Activated B cell treated with CpG ODN at 0.5 μM for 24 hours (primary cell): ENCODE measurements around the gene ZC3H12A. TPM values are rescaled to one million over a fixed set of nuclear protein-coding genes. Genes with fewer than 3 reads are reported as not detected.
A peak's percentile ranks its signal among the peaks of the same experiment; 100 is the strongest.
"Not testable (repeated sequence)": the region's sequence is repeated elsewhere in the genome, so short reads cannot be mapped to it uniquely, and the experiment has no call there.

Source experiments
- ATAC-seq: fragments of 200-7000 bp; cut with Tn5 transposase; one replicate; pipeline ENCODE4 v1.10.0; 2021; ENCODE audit warnings: low read depth, mild to moderate bottlenecking, moderate library complexity
- CTCF ChIA-PET: fragments of 350-600 bp; sonication (Branson Sonifier 250); formaldehyde crosslinking; loops from one replicate; lab custom pipeline; 2021; ENCODE audit warnings: antibody characterized with exemption; lab: Charles Lee
- POLR2A ChIA-PET: fragments of 350-600 bp; sonication (Branson Sonifier 250); formaldehyde crosslinking; loops from one replicate; lab custom pipeline; 2021; ENCODE audit warnings: antibody characterized with exemption; lab: Charles Lee
- DNase-seq: peaks from one replicate; pipeline ENCODE4 v3.0.0; 2022
- H3K27ac Mint-ChIP-seq: one replicate; pipeline ENCODE4 v1.8.0; 2020; ENCODE audit warnings: mixed read lengths
- H3K27me3 Mint-ChIP-seq: one replicate; pipeline ENCODE4 v1.8.0; 2021; ENCODE audit warnings: mixed read lengths
- H3K36me3 Mint-ChIP-seq: one replicate; pipeline ENCODE4 v1.8.0; 2021; ENCODE audit warnings: low read depth, mixed read lengths
- H3K4me1 Mint-ChIP-seq: one replicate; pipeline ENCODE4 v1.8.0; 2021; ENCODE audit warnings: mixed read lengths
- H3K4me3 Mint-ChIP-seq: one replicate; pipeline ENCODE4 v1.8.0; 2020; ENCODE audit warnings: mild to moderate bottlenecking, mixed read lengths
- H3K9me3 Mint-ChIP-seq: one replicate; pipeline ENCODE4 v1.8.0; 2020; ENCODE audit warnings: mixed read lengths
- intact Hi-C: fragments of 100-400 bp; cut with micrococcal nuclease; formaldehyde crosslinking; loops from one replicate; pipeline ENCODE4 v1.15.1; 2024
- total RNA-seq: library from RNA; stranded (reverse); gene quantifications from 2 replicates; pipeline ENCODE4 v1.2.3, GENCODE V29; 2022
- TF ChIP-seq, protein P1 (sequence below): fragments of 200-600 bp; IDR thresholded peaks from one replicate; pipeline ENCODE4 v1.8.0; 2022; ENCODE audit warnings: antibody characterized with exemption, mild to moderate bottlenecking

The ZC3H12A gene
- total RNA-seq, 1 donor from 2014 or later: 145 TPM

DNA sequence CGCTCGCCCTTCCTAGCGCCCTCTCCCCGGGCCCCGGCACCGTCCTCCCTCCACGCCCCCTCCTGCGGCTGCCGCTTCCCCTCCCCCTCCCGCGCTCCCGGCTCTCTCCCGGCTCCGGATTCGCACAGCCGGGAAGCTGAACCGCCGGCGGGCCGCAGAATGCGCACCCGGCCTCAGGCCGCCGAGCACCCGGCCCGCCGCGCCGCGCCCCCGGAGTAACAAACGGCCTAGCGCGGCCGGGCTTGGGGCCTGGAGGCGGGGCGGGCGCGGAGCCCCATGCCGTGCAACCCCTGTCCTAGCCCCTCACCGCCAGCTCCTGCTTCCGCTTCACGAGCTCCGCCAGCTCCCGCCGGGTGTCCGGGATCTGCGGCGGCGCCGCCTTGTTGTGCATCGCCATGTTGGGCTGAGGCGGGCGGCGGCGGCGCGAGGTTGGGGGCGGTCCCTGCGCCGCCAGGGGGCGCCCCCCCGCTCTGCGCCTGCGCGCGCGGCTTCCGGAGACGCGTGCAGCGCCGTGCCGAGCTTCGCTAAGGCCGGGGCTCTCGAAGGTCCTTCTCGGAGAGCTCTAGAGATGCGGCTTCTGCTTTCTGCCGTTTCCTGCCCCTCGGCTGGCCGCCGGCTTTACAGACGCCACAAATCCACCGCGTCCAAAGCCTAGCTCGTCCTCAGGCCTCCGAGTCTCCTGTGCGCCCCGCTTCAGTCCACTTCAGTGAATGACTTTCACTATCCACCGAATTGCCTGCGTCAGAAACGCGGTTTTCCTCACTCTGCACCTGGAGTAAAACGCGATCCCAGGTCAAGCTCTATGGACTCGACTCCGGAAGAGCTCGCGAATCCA lies 40.2 kb downstream of the ZC3H12A start, which contains the start of gene MEAF6:
TSS of gene MEAF6 (minus strand) at position 417 of the 835 bp plus-strand sequence. CDS start at position 397, 20 bp downstream.
- ChIA-PET CTCF (interaction anchor here (0.7 to 2.0 kb wide), 9 partner anchors 19 to 167 kb away, joined by 3 to 11 read pairs (median 5); partner anchors contain the start of gene SNIP1), POLR2A (interaction anchor here (0.6 to 2.2 kb wide), 15 partner anchors 8 to 1210 kb away, joined by 3 to 42 read pairs (median 6); partner anchors contain the start of genes CDCA8, GNL2, MRPS15 and SNIP1)
- Mint-ChIP-seq H3K27ac (peak within 1 kb of the TSS; percentile 98), H3K9me3 (no peaks in the 10 kb centered on the region), H3K4me3 (peak within 1 kb of the TSS; percentile 96), H3K27me3 (no peaks in the 10 kb centered on the region), H3K36me3 (peaks cover 18% of the 10 kb centered on the region), H3K4me1 (peaks cover 39% of the 10 kb centered on the region)
- TF ChIP-seq, protein P1, sequence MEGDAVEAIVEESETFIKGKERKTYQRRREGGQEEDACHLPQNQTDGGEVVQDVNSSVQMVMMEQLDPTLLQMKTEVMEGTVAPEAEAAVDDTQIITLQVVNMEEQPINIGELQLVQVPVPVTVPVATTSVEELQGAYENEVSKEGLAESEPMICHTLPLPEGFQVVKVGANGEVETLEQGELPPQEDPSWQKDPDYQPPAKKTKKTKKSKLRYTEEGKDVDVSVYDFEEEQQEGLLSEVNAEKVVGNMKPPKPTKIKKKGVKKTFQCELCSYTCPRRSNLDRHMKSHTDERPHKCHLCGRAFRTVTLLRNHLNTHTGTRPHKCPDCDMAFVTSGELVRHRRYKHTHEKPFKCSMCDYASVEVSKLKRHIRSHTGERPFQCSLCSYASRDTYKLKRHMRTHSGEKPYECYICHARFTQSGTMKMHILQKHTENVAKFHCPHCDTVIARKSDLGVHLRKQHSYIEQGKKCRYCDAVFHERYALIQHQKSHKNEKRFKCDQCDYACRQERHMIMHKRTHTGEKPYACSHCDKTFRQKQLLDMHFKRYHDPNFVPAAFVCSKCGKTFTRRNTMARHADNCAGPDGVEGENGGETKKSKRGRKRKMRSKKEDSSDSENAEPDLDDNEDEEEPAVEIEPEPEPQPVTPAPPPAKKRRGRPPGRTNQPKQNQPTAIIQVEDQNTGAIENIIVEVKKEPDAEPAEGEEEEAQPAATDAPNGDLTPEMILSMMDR: no peak
- peak; percentile 93 for DNase-seq
- intact Hi-C loops: loop anchor here (1.0 kb wide), 4 partner anchors 40 to 178 kb away; partner anchors contain the start of genes CDCA8, GNL2, SNIP1 and ZC3H12A
- peak; percentile 95 for ATAC-seq

DNA sequence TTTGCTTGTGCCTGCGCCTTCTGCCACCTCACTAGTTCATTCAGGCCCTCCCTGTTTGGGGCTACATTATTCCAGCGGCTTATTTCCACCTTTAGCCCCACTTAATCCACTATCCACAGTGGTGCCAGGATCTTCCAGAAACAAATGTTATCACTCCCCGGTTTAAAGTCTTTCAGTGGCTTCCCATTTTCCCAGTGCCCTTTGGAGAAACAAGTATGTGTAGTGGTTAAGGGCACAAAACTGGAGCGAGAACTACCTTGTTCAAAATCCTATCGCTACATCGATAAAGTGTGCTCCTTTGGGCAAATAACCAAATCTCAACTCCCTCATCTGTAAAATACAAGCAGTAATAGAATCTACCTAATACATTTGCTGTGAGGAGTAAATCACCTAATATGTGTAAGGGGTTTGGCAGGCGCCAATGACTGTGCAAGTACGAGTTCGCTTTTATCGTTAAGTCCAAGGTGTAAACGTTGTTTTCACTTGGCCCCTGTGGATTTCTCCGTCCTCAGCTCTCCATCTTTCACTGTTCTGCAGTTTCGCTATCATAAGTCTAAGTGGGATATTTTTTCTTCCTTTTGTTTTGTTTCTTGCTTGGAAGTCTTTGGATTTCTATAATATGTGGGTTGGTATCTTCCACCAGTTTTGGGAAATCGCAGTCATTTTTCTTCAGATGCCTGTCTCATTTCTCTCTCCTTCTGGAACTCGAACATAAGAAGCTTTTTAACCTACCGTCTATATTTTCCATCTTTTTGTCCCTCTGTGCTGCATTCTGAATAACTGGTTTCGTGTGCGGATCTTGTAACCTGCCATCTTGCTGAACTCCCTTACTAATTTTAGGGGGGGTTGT lies 41.0 kb downstream of the ZC3H12A start:
- ATAC-seq (no peak), DNase-seq (no peak)
- TF ChIP-seq, protein P1: no peak
- Mint-ChIP-seq H3K4me3 (peak overlapping the region; percentile 94), H3K4me1 (peaks cover 43% of the 10 kb centered on the region), H3K9me3 (no peaks in the 10 kb centered on the region), H3K27ac (peak overlapping the region; percentile 98), H3K36me3 (peaks cover 18% of the 10 kb centered on the region), H3K27me3 (no peaks in the 10 kb centered on the region)
- POLR2A ChIA-PET: interaction anchor here (0.6 to 2.2 kb wide), 14 partner anchors 9 to 1210 kb away, joined by 3 to 42 read pairs (median 7); partner anchors contain the start of genes CDCA8, GNL2, MRPS15 and SNIP1
- intact Hi-C loops: no loop called here
- CTCF ChIA-PET: interaction anchor here (0.7 to 2.0 kb wide), 8 partner anchors 20 to 166 kb away, joined by 3 to 11 read pairs (median 5); partner anchors contain the start of gene SNIP1

DNA sequence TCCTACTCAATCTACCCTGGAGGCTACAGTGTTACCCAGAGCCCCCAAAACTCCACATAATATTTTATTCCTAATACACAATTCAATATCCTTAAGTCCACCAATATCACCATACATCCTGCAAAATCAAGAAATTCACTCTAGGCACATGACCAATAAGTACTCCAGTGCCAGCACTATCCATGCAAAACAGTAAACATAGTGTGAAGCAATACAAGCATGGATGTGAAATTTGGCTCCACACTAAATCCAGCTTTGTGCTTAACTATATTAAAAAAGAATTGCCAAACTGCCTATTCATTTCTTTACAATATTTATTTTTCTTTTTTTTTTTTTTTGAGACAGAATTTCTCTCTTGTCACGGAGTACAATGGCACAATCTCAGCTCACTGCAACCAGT lies 43.2 kb downstream of the ZC3H12A start:
- ATAC-seq: no peak
- no peak overlapping the region for H3K27ac Mint-ChIP-seq
- DNase-seq: no peak
- peaks cover 35% of the 10 kb centered on the region for H3K4me1 Mint-ChIP-seq
- peak overlapping the region; percentile 11 for H3K4me3 Mint-ChIP-seq
- POLR2A ChIA-PET: no interaction called here
- CTCF ChIA-PET: no interaction called here
- H3K27me3 Mint-ChIP-seq: no peaks in the 10 kb centered on the region
- intact Hi-C loops: no loop called here
- TF ChIP-seq, protein P1: no peak
- H3K9me3 Mint-ChIP-seq: no peaks in the 10 kb centered on the region
- H3K36me3 Mint-ChIP-seq: peaks cover 7% of the 10 kb centered on the region

DNA sequence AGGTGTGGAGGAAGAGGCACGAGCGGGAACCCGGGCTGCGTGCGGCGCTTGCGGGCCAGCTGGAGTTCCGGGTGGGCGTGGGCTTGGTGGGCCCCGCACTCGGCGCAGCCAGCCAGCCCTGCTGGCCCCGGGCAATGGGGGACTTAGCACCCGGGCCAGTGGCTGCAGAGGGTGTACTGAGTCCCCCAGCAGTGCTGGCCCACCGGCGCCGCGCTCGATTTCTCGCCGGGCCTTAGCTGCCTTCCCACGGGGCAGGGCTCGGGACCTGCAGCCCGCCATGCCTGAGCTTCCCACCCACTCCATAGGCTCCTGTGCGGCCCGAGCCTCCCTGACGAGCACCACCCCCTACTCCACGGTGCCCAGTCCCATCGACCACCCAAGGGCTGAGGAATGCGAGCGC lies 43.9 kb downstream of the ZC3H12A start:
- H3K4me3 Mint-ChIP-seq, H3K27ac Mint-ChIP-seq, H3K9me3 Mint-ChIP-seq, POLR2A ChIA-PET, H3K27me3 Mint-ChIP-seq, intact Hi-C loops, ATAC-seq, CTCF ChIA-PET, DNase-seq, H3K36me3 Mint-ChIP-seq: not testable (repeated sequence)
- H3K4me1 Mint-ChIP-seq: peaks cover 31% of the 10 kb centered on the region

DNA sequence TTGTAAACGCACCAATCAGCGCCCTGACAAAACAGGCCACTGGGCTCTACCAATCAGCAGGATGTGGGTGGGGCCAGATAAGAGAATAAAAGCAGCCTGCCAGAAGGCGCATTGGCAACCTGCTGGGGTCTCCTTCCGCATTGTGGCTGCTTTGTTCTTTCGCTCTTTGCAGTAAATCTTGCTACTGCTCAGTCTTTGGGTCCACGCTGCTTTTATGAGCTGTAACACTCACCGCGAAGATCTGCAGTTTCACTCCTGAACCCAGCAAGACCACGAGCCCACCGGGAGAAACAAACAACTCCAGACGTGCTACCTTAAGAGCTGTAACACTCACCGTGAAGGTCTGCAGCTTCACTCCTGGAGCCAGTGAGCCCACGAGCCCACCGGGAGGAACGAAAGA lies 44.5 kb downstream of the ZC3H12A start:
- H3K27me3 Mint-ChIP-seq, H3K36me3 Mint-ChIP-seq, CTCF ChIA-PET, ATAC-seq, DNase-seq, H3K9me3 Mint-ChIP-seq, intact Hi-C loops: not testable (repeated sequence)
- POLR2A ChIA-PET: interaction anchor here (0.6 kb wide), 2 partner anchors 39 to 1581 kb away, joined by 4 read pairs; no protein-coding TSS in a partner anchor
- Mint-ChIP-seq H3K4me1 (peaks cover 25% of the 10 kb centered on the region), H3K4me3 (peak overlapping the region; percentile 79), H3K27ac (peak overlapping the region; percentile 74)
